SK-MEL-5 (cell line): ENCODE measurements around the gene TDRD10. TPM values are rescaled to one million over a fixed set of nuclear protein-coding genes. Genes with fewer than 3 reads are reported as not detected.

Experiments used
- DNase-seq: peaks from one replicate; pipeline ENCODE4 v3.0.0-alpha.2; 2016; ENCODE audit warnings: low read depth, low spot score
- in situ Hi-C: cut with HindIII; loops from 2 replicates; pipeline ENCODE4 v1.10.0; 2016; ENCODE audit warnings: low sequenced_read_pairs, high pct_unique_total_duplicates, low pct_unique_long_range_greater_than_20kb
- polyA plus RNA-seq, 2 experiments: library from polyadenylated mRNA; depleted of rRNA; stranded (reverse); fragments of >200 nt; gene quantifications; 2 replicates each; pipeline ENCODE4 v1.2.3, GENCODE V29; 2015
- total RNA-seq: library from RNA; depleted of rRNA; stranded (reverse); fragments of >200 nt; shearing (Covaris generic); gene quantifications from 2 replicates; pipeline ENCODE4 v1.2.3, GENCODE V29; 2014; rRNA removed

The TDRD10 gene, protein sequence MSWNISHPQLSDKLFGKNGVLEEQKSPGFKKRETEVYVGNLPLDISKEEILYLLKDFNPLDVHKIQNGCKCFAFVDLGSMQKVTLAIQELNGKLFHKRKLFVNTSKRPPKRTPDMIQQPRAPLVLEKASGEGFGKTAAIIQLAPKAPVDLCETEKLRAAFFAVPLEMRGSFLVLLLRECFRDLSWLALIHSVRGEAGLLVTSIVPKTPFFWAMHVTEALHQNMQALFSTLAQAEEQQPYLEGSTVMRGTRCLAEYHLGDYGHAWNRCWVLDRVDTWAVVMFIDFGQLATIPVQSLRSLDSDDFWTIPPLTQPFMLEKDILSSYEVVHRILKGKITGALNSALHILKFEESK
- not detected in 2 replicates for total RNA-seq
- polyA plus RNA-seq (2015; cell fraction: cytosol; rRNA removed) = 0.10 TPM in 1 of 2 replicates, not detected in the other
- not detected in 2 replicates for polyA plus RNA-seq (2015; cell fraction: nucleus; rRNA removed)

- in situ Hi-C loops = no loop called here
- no peak for DNase-seq
Measured at GRCh38 chr1:154502066-154502743, at the start of gene TDRD10, which contains the start of gene SHE. Gene TDRD10 (plus strand): TSS chr1:154502219. CDS start chr1:154506904, 4,685 bp downstream. Gene SHE (minus strand): TSS chr1:154502412. CDS start chr1:154502026, 386 bp downstream.

GRCh38 chr1:154453161-154453560 lies 48.9 kb upstream of the TDRD10 start:
- DNase-seq = no peak

DNA sequence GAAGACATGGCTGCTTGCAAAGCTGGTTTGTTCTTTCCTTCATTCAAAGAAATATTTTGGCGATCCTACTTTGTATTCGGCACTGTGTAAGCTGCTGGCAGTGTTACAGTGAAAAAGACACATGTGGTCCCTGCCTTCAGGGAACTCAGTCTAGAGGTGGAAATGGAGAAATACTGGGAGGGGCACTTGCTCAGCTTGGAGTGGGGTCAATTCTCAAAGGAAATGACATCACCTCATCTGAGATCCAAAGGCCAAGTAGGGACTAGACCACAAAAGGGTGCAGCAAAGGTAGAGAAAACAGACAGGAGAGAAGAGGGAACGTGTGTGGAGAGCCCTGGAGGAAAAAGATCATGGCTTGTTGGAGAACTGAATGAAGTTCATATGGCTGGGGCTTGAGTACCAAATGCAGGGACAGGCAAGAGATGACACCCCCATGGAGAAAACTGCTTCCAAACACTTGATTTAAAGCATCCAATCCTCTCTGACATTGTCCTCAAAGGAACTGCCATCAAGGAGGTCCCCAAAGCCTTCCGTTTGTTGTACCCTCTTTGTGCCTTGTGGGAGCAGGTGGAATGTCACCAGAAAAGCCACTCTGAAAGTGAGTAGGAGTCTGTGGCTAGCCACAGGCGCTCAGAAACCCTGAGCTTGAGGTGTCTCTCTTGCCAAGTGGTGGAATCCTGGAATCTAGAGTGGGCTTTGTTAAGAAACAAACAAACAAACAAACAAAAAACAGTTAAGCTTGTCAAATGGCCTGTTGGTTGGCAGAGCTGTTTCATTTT lies 48.3 kb upstream of the TDRD10 start:
- DNase-seq = no peak
- in situ Hi-C loops = no loop called here

More at GRCh38 chr1:154453161-154453560, 48.9 kb upstream of the TDRD10 start:
- in situ Hi-C loops = no loop called here

- in situ Hi-C loops = no loop called here
Measured at GRCh38 chr1:154454386-154455120, 47.5 kb upstream of the TDRD10 start.

GRCh38 chr1:154456631-154457030 lies 45.4 kb upstream of the TDRD10 start:
- DNase-seq = no peak
- in situ Hi-C loops = no loop called here

More at GRCh38 chr1:154454386-154455120, 47.5 kb upstream of the TDRD10 start:
- DNase-seq = no peak

DNA sequence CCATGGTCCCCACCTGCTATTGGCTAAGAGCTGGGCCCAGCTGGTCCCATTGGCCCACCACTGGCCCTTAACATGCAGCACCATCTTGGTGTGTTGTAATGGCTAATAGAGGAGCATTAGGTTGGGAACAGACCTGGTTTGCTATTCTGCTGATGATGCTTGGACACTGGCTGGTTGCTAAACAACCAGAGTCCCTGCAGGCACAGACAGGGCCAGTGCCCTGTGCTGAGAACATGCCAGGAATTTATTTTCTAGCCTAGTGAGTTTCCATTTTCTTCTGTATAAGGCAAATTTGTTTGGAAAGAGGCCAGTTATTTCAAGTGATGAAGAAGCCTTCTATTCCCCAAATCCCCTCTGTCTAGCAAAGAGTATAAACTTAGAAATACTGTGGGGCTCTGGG lies 42.9 kb upstream of the TDRD10 start:
- no peak for DNase-seq
- in situ Hi-C loops = no loop called here

DNA sequence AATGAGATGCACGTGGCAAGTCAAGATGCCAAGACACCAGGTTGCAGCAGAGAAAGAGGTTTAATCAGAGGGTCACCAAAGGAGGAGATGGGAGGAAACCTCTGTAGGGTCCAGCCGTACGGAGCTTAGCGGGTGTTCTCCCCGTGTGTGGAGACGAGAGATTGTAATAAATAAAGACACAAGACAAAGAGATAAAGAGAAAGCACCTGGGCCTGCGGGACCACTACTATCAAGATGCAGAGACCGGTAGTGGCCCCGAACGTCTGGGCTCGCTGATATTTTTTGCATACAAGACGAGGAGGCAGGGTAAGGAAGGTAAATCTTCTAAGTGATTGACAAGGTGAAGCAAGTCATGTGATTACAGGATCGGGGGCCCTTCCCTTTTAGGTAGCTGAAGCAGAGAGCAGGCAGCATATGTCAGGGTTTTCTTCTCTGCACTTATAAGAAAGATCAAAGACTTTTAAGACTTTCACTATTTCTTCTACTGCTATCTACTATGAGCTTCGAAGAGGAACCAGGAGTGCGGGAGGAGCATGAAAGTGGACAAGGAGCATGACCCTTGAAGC lies 41.2 kb upstream of the TDRD10 start:
- no peak for DNase-seq
- in situ Hi-C loops = no loop called here

GRCh38 chr1:154463512-154463990 lies 38.5 kb upstream of the TDRD10 start:
- in situ Hi-C loops = no loop called here
- DNase-seq = no peak

GRCh38 chr1:154465621-154466195 lies 36.3 kb upstream of the TDRD10 start:
- DNase-seq = no peak
- in situ Hi-C loops = no loop called here

GRCh38 chr1:154466206-154466605 lies 35.8 kb upstream of the TDRD10 start:
- DNase-seq = no peak
- in situ Hi-C loops = no loop called here

GRCh38 chr1:154466921-154467417 lies 35.0 kb upstream of the TDRD10 start:
- in situ Hi-C loops = no loop called here
- DNase-seq = no peak

- in situ Hi-C loops = no loop called here
Measured at GRCh38 chr1:154467434-154468102, 34.5 kb upstream of the TDRD10 start.

GRCh38 chr1:154468535-154469250 lies 33.3 kb upstream of the TDRD10 start:
- no peak for DNase-seq
- in situ Hi-C loops = no loop called here

More at GRCh38 chr1:154467434-154468102, 34.5 kb upstream of the TDRD10 start:
- no peak for DNase-seq

DNA sequence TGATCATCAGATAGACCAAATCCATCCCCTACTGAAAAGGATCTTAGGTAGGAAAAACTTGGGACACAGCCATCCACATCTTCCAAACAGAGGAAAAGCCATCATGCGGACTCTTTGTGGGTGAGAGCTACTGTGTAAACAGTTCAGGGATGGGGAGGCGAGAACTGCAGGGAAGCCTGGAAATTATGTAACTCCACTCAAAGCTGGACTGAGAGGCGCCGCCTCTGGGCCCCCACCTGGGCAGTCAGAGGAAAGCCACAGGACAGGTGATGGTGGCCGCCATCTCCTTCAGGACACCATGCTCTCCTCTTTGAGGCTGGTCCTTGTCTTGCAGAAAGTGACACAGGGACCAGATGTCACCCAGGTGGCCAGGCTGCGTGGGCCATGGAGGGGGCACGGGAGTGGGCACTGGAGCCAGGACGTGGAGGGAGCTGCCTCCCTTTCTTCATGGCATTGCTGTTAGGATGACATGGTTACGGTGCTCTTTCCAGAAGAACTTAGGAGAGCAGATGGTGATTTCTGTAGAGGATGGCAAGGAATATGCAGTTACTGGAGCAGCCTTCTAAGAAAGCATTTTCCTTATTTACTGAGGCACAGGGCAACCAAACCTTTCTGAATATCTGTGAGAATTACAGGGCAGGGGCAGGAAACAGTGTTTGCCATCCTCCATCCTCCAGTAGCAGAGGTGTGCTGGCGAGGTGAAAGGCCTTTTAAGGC lies 32.0 kb upstream of the TDRD10 start:
- no peak for DNase-seq
- in situ Hi-C loops = no loop called here

GRCh38 chr1:154471304-154471703 lies 30.7 kb upstream of the TDRD10 start:
- no peak for DNase-seq
- in situ Hi-C loops = no loop called here
